Endothelial cell of umbilical vein (primary cell): ENCODE results near the gene IFITM2.

Source experiments
- CTCF ChIP-seq, 2 donors: IDR thresholded peaks; 1 replicate in 1 of 2; 2 replicates in 1 of 2; pipeline ENCODE4 v1.5.1; 2011; ENCODE audit warnings: low read length in 2 of 2, mild to moderate bottlenecking in 2 of 2, moderate library complexity in 2 of 2, control low read depth in 1 of 2, inconsistent platforms in 1 of 2, low read depth in 1 of 2; ENCODE audit not compliant: insufficient read depth in 1 of 2; ENCODE audit errors: extremely low read depth in 1 of 2
- EZH2 ChIP-seq: IDR thresholded peaks from 2 replicates; pipeline ENCODE4 v1.6.1; 2012; ENCODE audit warnings: borderline replicate concordance, low read depth, mild to moderate bottlenecking, moderate library complexity, low read length, inconsistent platforms; ENCODE audit not compliant: severe bottlenecking
- JUN ChIP-seq: IDR thresholded peaks from 2 replicates; pipeline ENCODE4 v1.6.1; 2011; ENCODE audit warnings: borderline replicate concordance, low read depth; ENCODE audit not compliant: insufficient read length, insufficient read depth
- MAX ChIP-seq: IDR thresholded peaks from 2 replicates; pipeline ENCODE4 v1.6.1; 2011; ENCODE audit not compliant: insufficient read depth, insufficient read length
- POLR2A ChIP-seq: IDR thresholded peaks from 2 replicates; pipeline ENCODE4 v1.6.1; 2012; ENCODE audit warnings: low read depth, mild to moderate bottlenecking, control low read depth, low read length
- POLR2AphosphoS5 ChIP-seq: IDR thresholded peaks from 2 replicates; pipeline ENCODE4 v1.6.1; 2012; ENCODE audit warnings: low read depth, mild to moderate bottlenecking, control low read depth, low read length, moderate library complexity; ENCODE audit not compliant: insufficient read depth

GRCh38 chr11:339963-340362 is 32.3 kb downstream of the IFITM2 start:
- TF ChIP-seq POLR2A (no peak), CTCF (IDR thresholded peaks at IDR 0.05; ENCODE audit: extremely low read depth in 1 of 2, insufficient read depth in 1 of 2, low read depth in 1 of 2, low read length in 2 of 2) (no peak), EZH2 (no peak), POLR2AphosphoS5 (no peak), MAX (no peak), JUN (no peak)
